ENCODE results near the gene RAPGEF4.

Gene RAPGEF4

DNA sequence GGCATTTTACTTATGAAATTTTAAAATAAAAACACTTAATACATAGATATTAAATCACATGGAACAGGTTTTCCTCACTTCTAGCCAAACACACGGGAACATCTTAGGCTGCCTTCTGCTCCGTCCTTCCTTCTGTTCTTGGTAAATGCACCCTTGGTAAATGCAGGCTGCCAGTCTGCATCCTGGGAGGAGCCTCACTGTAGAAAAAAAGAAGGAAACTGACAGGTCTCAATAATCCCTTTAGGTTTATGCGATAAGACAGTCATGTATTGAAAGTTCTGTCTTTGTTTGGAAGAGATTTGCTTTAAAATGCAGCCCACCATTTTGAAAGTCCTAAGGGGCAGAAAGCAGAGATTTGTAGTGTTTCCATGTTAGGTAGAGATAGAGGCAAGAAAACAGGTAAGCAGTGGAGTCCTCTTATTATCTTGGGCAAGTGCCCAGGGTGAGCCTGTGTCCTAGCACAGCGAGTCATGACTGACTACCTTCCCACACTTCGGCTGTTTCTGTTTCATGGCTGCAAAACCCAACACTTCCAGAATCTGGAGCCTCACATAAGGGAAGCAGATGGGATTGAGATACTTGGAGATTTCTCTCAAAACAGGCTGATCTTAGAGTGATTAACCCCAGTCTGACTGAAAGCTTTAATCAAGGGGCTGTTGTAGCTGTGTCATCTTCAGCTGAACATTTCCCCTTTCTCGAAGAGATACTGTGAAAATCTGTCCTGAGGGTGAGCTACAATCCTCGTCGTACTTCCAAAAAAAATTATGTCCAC, 208.6 kb downstream of the RAPGEF4 start:
- DNase-seq (ENCODE audit: low read depth), result peak; percentile 60
- no peak overlapping the region for H3K4me3 ChIP-seq (ENCODE audit: low read length)
- TF ChIP-seq, protein P1, sequence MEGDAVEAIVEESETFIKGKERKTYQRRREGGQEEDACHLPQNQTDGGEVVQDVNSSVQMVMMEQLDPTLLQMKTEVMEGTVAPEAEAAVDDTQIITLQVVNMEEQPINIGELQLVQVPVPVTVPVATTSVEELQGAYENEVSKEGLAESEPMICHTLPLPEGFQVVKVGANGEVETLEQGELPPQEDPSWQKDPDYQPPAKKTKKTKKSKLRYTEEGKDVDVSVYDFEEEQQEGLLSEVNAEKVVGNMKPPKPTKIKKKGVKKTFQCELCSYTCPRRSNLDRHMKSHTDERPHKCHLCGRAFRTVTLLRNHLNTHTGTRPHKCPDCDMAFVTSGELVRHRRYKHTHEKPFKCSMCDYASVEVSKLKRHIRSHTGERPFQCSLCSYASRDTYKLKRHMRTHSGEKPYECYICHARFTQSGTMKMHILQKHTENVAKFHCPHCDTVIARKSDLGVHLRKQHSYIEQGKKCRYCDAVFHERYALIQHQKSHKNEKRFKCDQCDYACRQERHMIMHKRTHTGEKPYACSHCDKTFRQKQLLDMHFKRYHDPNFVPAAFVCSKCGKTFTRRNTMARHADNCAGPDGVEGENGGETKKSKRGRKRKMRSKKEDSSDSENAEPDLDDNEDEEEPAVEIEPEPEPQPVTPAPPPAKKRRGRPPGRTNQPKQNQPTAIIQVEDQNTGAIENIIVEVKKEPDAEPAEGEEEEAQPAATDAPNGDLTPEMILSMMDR (IDR thresholded peaks at IDR 0.05; ENCODE audit: insufficient read depth, low read depth, low read length, missing control alignments), result no peak

DNA sequence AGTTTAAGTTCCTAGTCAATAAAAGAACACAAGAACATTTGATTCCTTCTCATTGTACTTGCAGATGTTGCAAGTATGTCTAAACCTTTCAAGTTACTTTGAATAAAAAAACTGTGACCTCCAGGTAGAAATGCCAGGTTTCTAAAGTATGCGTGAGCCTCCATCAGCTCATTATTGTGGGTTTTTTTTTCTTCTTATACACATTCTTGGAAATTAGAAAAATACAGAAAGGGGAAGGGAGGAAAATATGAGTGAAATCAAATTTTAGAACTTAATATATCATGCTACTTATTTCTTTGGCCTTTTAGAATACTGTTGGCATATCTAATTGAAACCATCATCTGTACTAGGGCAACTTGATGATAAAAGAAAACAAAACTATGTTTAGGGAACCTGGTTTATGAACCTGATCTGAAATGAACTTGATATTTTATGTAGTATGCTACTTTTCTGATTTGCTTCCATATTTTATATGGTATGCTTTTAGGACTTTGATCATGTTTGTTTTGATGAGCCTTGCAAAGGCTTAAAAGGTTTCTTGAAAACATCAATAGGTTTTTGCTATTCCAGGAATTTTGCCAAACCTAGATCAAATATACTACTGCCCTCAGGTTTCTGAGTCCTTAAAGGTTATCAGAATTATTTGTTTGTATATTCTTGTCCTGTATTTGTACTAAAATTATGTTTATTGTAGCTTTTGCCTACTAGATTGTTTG, 209.3 kb downstream of the RAPGEF4 start:
- DNase-seq (ENCODE audit: low read depth), result no peak
- H3K4me3 ChIP-seq (ENCODE audit: low read length), result no peak overlapping the region
- TF ChIP-seq, protein P1 (IDR thresholded peaks at IDR 0.05; ENCODE audit: insufficient read depth, low read depth, low read length, missing control alignments), result no peak

DNA sequence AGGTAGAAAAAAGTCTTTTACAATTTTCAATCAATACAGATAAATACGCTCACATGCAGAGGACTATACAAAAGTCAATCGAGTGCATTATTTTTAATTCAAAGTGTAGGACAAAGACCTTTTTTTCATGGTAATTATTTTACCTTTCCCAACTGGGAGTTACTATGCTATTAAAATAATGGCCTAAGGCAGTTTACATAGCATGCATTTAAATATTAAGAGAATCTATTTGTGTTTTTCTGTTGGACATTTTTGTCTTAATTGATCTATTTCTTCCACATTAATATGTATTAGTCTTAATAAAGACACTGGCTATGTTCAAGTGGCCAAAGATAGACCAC, 209.8 kb downstream of the RAPGEF4 start:
- TF ChIP-seq, protein P1 (IDR thresholded peaks at IDR 0.05; ENCODE audit: insufficient read depth, low read depth, low read length, missing control alignments), result no peak
- no peak for DNase-seq (ENCODE audit: low read depth)
- H3K4me3 ChIP-seq (ENCODE audit: low read length), result no peak overlapping the region

DNA sequence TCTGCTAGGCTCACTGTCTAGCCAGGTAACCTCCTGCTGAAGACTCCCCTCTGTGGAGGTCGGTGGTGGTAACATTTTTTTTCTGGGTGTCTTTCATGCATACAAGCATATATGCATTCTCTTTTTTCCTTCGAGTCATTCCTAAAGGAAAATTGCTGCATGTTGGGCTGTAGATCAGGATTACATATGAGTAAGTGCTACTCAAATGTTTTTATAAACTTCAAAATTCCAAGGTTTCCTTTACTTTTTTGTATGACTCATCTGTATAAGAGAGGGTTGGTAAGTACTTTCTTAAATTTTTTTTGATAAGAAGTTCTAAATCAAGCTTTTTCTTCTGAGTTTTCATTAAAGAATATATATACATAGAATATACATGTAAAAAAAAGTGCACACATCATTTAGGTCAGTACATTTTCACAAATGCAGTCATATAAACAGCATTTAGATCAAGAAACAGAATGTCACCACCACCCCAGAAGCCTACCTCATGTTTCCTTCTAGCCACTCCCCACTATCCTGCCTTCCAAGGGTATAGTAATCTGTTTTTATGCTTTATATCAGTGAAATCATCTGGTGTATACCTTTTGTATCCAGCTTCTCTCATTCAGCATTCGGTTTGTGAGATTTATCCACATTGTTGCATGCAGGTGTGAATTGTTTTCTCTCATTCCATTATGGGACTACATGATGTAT, 212.0 kb downstream of the RAPGEF4 start:
- DNase-seq (ENCODE audit: low read depth), result no peak
- TF ChIP-seq, protein P1 (IDR thresholded peaks at IDR 0.05; ENCODE audit: insufficient read depth, low read depth, low read length, missing control alignments), result no peak
- H3K4me3 ChIP-seq (ENCODE audit: low read length), result no peak overlapping the region

DNA sequence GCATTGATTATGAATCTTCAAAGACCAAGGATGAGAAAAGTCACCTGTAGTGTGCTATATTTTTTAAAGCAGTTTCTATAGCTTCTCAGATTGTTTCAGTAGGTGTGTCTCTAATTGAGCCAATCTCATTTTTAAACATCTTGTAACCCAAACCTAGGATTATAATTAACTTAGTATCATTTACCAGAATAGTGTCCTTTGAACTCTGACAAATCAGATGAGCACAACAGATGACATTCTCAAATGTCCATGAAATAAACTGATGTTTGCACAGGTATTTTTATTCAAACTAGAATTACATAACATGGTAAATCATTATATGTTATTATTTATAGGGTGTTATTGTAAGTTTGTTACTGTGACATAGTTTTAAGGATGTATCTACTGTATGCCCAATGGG, 213.9 kb downstream of the RAPGEF4 start:
- H3K4me3 ChIP-seq (ENCODE audit: low read length), result no peak overlapping the region
- TF ChIP-seq, protein P1 (IDR thresholded peaks at IDR 0.05; ENCODE audit: insufficient read depth, low read depth, low read length, missing control alignments), result no peak
- DNase-seq (ENCODE audit: low read depth), result no peak

DNA sequence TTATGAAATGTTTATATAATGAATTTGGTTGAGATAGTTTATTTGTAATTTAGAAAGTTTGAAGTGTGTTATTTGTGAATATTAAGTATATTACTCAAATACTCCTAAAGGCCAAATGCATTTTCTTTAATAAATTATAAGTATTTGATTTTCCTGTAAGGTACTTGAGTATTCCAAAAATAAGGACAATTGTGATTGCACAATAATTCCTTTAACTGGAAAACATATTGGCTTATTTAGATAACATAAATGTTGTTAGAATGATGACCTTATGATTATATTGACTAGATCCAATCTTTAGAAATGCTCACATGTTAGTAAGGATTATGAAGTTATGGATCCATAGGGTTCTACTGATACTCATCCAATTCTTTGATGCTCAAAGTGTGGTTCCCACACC, 214.9 kb downstream of the RAPGEF4 start:
- TF ChIP-seq, protein P1 (IDR thresholded peaks at IDR 0.05; ENCODE audit: insufficient read depth, low read depth, low read length, missing control alignments), result no peak
- DNase-seq (ENCODE audit: low read depth), result no peak
- no peak overlapping the region for H3K4me3 ChIP-seq (ENCODE audit: low read length)

All from epithelial cell of esophagus (primary cell).